GM12874 (cell line): ENCODE results near the gene BLMH.

Experiments used
- CTCF ChIP-seq: IDR thresholded peaks from 2 replicates; pipeline ENCODE4 v1.5.1; 2011; ENCODE audit warnings: low read depth, mild to moderate bottlenecking, control low read depth, low read length, moderate library complexity; ENCODE audit not compliant: insufficient read depth

BLMH gene

GRCh38 chr17:30239089-30239462 lies 52.7 kb downstream of the BLMH start:
- no peak for TF ChIP-seq CTCF

GRCh38 chr17:30238387-30239088 lies 53.2 kb downstream of the BLMH start:
- TF ChIP-seq CTCF: no peak

- TF ChIP-seq CTCF: no peak
Observed at GRCh38 chr17:30238003-30238344, 53.8 kb downstream of the BLMH start.

- no peak for TF ChIP-seq CTCF
Observed at GRCh38 chr17:30237296-30238002, 54.3 kb downstream of the BLMH start.

GRCh38 chr17:30236766-30237165 lies 55.0 kb downstream of the BLMH start:
- peak; percentile 79 for TF ChIP-seq CTCF

GRCh38 chr17:30236297-30236624 lies 55.5 kb downstream of the BLMH start:
- no peak for TF ChIP-seq CTCF

GRCh38 chr17:30235386-30236296 lies 56.1 kb downstream of the BLMH start, which contains the start of gene SLC6A4:
SLC6A4 (minus strand) TSS chr17:30235697; CDS start chr17:30221958, 13,739 bp downstream.
- no peak for TF ChIP-seq CTCF
